HG03558 (cell line): ENCODE measurements around the gene DENND1A.

Experiments
- ATAC-seq: cut with Tn5 transposase; IDR thresholded peaks from one replicate; pipeline ENCODE4 v1.9.1; 2021; ENCODE audit warnings: moderate number of reproducible peaks; ENCODE audit not compliant: unreplicated experiment; ENCODE audit errors: extremely low read depth

The DENND1A gene

DNA sequence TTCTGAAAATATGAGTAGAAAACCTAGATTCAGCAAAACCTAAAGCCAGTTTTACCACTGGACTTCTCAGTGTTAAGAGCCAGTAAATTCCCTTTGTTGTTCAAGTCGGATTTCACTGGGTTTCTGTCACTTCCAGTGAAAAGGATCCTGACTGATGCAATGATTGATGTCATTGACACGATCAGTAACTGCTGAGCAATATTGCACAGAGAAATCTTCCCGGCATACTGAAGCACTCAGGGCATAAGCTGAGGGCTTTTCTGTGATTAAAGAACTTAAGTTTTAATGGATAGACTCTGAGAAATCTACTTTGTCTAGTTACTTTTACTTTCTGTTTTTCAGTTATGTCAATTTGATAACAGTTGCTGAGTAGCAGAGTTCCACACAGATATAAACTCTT is 61.9 kb downstream of the DENND1A start:
- ATAC-seq: no peak

DNA sequence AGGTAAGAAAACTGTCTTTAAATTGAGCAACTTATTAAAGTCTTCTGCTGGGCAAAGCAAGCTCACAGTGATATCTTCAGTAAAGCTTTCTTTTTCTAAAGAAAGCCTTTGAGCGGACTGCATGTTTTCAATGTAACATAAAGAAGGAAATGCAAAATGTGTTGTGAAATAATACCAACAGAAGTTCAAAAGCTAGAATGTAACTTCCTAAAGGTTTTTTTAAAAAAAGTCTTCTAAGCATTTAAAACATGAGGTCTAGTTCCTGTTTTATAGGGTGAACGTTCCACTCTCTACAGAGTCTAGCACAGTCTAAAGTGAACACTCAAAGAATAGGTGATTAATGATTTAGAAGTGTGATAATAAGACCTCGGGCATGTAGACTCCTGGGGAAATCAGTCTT is 62.9 kb downstream of the DENND1A start:
- no peak for ATAC-seq

DNA sequence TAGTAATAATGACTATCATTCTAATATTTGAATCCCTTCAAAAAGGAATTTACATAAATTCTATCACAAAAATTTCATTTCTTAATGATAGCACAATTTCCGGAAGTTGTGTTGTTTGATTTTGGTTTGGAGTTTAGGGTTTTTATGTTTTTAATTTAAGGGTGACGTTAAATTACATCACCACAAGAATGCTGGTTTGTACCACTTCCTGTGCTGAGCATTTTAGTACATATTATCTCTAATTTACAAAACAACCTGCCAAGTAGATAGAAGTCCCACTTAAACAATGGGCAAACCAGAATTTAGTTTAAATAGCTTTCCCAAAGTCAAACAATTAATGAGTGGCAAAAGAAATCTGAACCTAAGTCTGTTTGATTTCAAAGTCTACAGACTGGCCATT is 63.4 kb downstream of the DENND1A start:
- no peak for ATAC-seq

DNA sequence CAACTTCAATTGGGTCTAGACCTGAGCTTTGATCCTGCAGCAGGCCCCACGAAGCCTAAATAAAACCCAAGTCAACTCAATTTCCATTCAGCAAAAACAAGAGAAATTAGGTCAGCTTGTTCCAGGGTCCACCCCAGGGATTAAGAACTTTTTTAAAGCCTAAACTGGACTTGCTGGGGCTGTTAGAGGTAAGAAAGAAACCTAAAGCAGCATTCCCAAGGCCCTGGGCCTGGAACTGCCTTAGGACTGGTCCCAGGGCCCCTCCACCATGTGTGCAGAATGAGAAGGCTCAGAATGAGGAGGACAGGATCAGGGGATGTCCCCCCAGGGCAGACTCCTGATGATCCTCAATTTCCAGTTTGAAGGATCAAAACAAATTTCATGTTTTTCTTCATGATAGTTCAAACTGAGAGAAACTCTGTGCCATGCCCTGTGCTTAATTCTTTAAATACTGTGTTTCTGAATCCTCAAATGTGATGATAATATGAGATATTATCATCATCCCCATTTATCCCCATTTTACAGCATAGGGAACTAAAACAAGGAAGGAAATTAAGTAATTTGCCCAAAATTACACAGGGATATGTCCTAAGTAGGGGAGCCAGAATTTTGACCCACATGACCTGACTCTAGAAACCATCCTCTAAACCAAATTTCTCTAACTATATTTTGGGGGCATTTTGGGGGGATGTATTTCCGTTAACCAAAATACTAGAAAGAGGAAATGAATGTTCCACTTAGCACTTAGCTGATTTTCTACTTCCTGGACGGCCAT is 64.5 kb downstream of the DENND1A start:
- ATAC-seq: no peak

- no peak for ATAC-seq
These were observed 65.7 kb downstream of the DENND1A start for GRCh38 chr9:123864251-123864650.

- no peak for ATAC-seq
These were observed 66.6 kb downstream of the DENND1A start for GRCh38 chr9:123863164-123863855.

DNA sequence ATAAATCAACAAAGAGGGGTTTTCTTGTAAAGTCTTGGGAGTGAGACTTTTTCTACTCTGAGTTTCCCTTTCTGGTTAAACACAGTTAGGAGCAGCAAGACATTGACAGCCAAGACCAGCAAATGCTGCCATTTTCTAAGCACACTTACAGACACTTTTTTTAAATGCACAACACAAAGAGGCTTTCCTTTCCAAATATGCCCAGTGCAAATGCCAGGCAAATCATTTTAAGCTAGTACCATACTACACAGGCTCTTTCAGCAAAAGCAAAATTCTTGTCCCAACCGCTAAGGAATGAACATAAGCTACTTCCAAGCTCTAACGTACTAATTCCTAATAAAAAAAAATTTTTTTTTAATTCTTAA is 68.2 kb downstream of the DENND1A start:
- ATAC-seq: no peak

GRCh38 chr9:123861086-123861755 is 68.7 kb downstream of the DENND1A start:
- no peak for ATAC-seq

DNA sequence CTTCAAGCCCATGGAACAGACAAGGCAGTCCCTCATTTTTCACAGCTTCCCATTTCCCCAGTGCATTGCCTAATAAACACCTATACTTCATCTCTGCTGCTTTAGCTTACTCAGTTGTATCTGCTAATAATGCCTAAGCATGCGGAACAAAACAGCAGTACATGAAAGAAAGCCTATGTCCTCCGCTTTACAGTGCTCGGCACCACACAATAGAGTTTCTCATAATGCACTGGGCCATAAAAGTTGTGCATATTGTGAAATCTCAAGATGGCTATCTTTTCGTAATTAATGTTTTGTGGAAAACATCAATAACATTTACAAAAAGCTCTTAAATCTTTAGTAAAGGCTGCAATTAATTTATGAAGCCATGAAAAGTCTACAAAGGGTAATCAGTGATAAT is 69.3 kb downstream of the DENND1A start:
- ATAC-seq: no peak

- no peak for ATAC-seq
These were observed 77.5 kb downstream of the DENND1A start for GRCh38 chr9:123852403-123852802.

- no peak for ATAC-seq
These were observed 78.1 kb downstream of the DENND1A start for GRCh38 chr9:123851851-123852250.

DNA sequence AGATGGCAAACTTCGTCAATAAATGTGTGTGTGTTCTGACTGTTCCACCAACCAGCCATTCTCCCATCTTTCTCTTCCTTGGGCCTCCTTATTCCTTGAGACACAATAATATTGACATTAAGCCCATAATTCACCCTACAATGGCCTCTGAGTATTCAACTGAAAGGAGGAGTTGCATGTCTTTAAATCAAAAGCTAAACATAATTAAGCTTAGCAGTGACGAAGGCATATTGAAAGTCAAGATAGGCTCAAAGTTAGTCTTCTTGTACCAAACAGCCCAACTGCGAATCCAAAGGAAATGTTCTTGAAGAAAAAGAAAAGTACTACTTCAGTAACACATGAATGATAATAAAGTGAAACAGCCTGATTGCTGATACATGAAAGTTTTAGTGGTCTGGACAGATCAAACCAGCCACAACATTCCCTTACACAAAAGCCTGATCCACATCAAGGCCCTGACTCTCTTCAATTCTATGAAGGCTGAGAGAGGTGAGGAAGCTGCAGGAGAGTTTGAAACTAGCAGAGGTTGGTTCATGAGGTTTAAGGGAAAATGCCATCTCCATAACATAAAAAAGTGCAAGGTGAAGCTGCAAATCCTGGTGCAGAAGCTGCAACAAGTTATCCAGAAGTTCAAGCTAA is 81.4 kb downstream of the DENND1A start:
- ATAC-seq: no peak

DNA sequence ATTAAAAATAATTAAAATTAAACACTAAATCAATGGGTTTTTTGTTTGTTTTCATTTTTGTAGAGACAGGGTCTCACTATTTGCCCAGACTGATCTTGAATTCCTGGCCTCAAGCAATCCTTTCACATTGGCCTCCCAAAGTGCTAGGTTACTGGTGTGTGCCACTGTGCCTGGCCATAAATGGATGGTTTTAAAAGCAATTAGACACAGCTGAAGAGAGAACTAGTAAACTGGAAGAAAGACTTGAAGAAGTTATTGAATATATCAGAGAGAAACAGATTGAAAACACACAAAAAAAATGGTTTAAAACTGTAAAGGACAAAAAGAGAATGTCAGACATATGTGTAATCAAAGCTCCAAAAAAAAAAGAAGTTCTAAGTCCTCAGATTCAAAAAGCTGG is 83.0 kb downstream of the DENND1A start:
- ATAC-seq: no peak

DNA sequence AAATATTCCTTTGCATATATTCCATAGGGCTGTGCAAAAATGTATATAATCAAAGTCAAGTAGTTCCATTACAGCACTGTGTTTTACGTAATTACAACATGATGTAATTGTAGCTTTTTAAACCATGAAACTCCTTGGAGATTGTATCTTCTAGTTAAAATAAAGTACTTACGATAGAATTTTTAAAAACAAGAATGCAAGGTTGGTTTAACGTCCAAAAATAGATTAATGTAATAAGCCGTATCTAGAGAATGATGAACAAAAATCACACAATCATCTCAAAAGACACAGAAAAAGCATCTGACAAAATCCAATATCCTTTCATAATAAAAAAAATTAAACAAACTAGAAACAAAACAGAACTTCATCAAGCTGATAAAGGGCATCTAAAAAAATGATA is 86.2 kb downstream of the DENND1A start:
- ATAC-seq: no peak

DNA sequence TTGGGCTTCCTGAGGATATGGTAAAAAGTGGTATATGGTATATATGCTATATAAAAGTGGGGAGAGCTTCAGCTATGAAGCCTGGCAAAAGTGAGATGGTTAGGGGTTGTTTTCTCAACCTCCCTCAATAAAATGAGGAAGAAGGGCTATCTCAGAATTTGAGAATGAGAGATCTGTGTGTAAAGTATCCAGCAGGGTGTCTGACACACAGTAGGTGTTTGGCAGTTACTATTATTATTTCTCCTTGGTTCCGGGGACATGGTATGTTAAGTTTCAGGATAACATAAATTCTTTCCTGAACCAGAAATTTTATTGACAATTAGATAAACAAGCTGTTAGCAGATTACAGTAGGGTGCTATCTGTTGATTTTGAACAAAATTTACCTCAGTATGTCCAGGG is 94.1 kb downstream of the DENND1A start:
- ATAC-seq: no peak

- ATAC-seq: no peak
These were observed 94.9 kb downstream of the DENND1A start for GRCh38 chr9:123834889-123835562.

- ATAC-seq: no peak
These were observed 95.6 kb downstream of the DENND1A start for GRCh38 chr9:123834218-123834888.

GRCh38 chr9:123832858-123833650 is 96.9 kb downstream of the DENND1A start:
- ATAC-seq: no peak

DNA sequence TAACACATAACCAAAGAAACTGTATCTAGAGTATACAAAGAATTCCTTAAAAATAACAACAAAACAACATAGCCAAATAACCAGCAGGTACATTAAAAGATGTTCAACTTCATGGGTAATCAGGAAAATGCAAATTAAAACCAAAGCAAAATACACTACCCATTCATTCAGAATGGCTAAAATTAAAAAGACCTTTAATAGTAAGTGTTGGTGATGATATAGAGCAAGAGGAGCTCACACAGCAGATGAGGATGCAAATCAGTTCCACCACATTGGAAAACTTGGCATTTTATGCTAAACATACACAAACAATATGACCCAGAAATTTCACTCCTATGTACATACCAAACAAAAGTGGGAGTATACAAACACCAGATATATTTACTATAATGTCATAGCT is 97.8 kb downstream of the DENND1A start:
- no peak for ATAC-seq
